Activated naive CD4-positive, alpha-beta T cell treated with anti-CD3 and anti-CD28 coated beads, Interleukin-2, amount 50 U/mL, for 24 hours (primary cell): ENCODE measurements around the gene RPS2.
"Not testable (repeated sequence)": the region's sequence is repeated elsewhere in the genome, so short reads cannot be mapped to it uniquely, and the experiment has no call there.

Experiments
- H3K27ac Mint-ChIP-seq: one replicate; pipeline ENCODE4 v1.8.0; 2021; ENCODE audit warnings: mild to moderate bottlenecking, mixed read lengths
- H3K27me3 Mint-ChIP-seq: one replicate; pipeline ENCODE4 v1.8.0; 2021; ENCODE audit warnings: mixed read lengths
- H3K36me3 Mint-ChIP-seq: one replicate; pipeline ENCODE4 v1.8.0; 2021; ENCODE audit warnings: mixed read lengths
- H3K4me1 Mint-ChIP-seq: one replicate; pipeline ENCODE4 v1.8.0; 2021; ENCODE audit warnings: mixed read lengths
- H3K4me3 Mint-ChIP-seq: one replicate; pipeline ENCODE4 v1.8.0; 2021; ENCODE audit warnings: mild to moderate bottlenecking, mixed read lengths
- H3K9me3 Mint-ChIP-seq: one replicate; pipeline ENCODE4 v1.8.0; 2021; ENCODE audit warnings: mixed read lengths

RPS2 gene

DNA sequence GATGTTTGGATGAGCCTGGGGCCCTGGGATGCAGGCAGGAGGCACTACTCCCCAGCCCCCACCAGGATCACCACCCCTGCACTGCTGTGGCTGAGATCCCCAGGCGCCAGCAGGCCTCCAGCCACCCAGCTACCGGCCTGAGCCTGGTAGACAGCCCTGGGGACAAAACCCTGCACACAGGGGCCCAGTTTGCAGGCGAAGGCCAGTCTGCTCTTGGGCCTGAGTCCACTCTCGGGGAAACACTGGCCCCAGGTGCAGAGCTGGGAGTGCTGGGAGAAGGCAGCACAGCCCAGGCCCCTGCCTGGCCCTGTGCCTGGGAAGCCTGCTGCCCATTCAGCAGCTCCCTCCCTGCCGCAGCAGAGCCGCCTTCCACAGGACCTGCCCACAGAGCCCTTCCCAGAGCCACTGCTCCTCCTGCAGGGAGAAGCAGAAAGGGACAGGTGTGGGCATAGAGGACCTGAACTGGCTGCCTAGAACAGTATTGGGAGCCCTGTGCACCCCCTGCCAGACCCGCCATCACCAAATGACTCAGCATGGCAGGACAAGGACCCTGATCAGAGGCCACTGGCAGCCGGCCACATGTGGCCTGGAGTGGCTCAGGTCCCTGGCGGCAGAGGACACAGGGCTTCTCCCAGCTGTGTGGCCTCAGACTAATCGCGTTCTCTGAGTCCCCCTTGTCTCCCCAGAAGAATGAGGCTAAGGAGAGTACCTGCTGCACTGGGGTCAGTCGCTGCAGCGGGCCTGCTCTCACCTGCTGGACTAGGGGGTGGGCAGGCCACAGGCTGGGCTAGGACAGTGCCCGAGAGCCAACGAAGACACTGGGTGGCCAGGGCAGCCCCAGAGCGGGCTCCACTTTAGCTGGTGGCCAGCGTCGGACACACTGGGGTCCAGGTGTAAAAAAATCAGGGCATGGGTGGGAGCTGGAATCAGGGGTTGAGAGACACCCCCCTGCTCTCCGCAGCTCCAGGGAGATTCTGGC is 32.3 kb downstream of the RPS2 start:
- Mint-ChIP-seq H3K27me3 (no peaks in the 10 kb centered on the region), H3K27ac (no peak overlapping the region), H3K4me1 (peaks cover 3% of the 10 kb centered on the region), H3K9me3 (no peaks in the 10 kb centered on the region), H3K4me3 (no peak overlapping the region), H3K36me3 (no peaks in the 10 kb centered on the region)

DNA sequence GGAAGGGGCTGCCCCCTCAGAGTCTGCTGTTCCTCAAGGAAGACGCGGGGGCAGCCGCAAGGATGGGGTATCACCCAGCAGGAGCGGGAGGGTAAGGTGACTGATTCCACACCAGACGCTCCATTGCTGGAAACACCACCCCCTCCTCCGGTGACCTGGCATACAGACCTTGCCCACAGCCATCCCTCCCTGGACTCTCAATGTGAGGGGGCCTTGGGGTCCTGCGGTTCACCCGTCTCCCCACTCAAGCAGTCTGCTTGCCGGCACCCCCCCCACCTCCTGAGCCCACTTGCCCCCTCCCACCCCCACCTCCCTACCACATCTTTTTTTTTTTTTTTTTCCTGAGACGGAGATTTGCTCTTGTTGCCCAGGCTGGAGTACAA is 34.3 kb downstream of the RPS2 start:
- Mint-ChIP-seq H3K4me1 (peaks cover 3% of the 10 kb centered on the region), H3K9me3 (no peaks in the 10 kb centered on the region), H3K27ac (peak overlapping the region; percentile 46), H3K36me3 (no peaks in the 10 kb centered on the region), H3K4me3 (no peak overlapping the region), H3K27me3 (no peaks in the 10 kb centered on the region)

DNA sequence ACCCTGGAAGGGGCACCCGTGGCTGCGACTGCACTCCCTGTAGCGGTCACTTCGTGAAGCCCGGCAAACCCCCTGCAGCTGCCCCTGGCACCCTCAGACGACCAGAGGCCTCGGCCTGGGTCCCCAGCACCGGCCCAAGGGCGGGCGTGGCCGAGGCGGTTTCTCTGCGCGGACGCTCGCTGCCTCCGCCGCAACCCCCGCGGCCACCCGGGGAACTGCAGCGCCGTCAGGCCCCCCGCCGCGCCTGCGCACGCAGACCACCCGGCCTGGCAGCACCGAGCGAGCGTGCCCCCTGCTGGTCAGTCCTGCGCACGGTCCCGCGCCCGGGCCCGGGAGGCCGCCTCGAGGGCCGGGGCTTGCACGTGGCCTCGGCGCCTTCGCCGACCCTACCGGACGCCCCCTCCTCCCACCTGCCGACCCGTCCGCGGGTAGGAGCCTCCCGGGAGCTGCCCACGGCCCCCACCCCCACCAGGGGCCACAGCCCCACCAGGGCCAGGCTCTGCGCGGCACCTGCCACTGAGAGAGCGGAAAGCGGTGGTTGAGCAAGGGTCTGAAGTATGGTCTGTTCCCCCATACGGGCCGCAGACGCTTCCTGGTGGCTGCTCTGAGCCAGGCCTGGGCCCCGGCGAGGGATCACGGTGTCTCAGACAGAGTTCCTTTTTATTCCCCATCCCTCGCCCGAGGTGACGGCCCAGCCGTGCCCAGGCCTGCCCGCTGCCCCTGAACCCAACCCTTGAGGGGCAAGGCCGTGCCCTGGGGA is 34.9 kb downstream of the RPS2 start:
- Mint-ChIP-seq H3K27ac (no peak overlapping the region), H3K27me3 (no peaks in the 10 kb centered on the region), H3K4me1 (peaks cover 3% of the 10 kb centered on the region), H3K4me3 (peak overlapping the region; percentile 23), H3K36me3 (no peaks in the 10 kb centered on the region), H3K9me3 (no peaks in the 10 kb centered on the region)

DNA sequence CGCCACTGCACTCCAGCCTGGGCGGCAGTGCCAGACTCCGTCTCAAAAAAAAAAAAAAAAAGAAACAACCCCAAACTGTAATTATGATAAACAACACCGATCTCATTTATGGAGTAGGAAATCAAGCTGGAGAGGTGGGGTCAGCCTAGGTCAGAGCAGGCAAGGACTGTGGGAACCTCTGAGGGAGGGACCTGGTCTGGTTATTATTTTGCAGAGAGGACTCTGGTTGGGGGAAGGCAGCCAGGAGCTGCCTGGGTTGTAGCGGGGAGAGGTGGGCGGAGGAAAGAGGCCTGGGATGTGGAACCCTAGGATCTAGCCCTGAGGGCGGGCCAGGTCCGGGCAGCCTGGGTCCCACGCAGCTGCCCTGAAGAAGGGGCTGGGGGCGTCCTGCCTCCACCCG is 35.5 kb downstream of the RPS2 start:
- peak overlapping the region; percentile 80 for H3K4me3 Mint-ChIP-seq
- peak overlapping the region; percentile 51 for H3K27ac Mint-ChIP-seq
- no peaks in the 10 kb centered on the region for H3K9me3 Mint-ChIP-seq
- H3K36me3 Mint-ChIP-seq: no peaks in the 10 kb centered on the region
- peaks cover 3% of the 10 kb centered on the region for H3K4me1 Mint-ChIP-seq
- H3K27me3 Mint-ChIP-seq: no peaks in the 10 kb centered on the region

DNA sequence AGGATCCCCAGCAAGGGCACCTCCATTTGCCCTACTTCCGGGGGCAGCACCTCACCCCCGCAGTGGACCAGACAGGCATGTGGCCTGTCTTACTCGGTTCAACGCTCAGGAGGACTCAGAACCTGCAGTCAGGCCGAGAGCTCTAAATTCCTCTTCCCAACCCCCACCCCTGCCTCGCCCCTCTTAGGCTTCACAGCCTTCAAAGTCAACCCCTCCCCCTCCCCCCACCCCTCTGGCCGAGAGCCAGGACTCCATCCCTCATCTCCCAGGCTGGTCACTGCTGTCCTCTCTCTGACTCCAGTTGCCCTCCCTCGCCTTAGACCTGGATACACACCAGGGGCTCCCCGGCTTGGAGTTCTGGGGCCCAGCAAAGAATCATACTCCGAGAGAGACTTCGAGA is 38.4 kb downstream of the RPS2 start:
- Mint-ChIP-seq H3K36me3 (no peaks in the 10 kb centered on the region), H3K4me1 (peaks cover 3% of the 10 kb centered on the region), H3K9me3 (no peaks in the 10 kb centered on the region), H3K4me3 (no peak overlapping the region), H3K27ac (no peak overlapping the region), H3K27me3 (peaks cover 11% of the 10 kb centered on the region)

DNA sequence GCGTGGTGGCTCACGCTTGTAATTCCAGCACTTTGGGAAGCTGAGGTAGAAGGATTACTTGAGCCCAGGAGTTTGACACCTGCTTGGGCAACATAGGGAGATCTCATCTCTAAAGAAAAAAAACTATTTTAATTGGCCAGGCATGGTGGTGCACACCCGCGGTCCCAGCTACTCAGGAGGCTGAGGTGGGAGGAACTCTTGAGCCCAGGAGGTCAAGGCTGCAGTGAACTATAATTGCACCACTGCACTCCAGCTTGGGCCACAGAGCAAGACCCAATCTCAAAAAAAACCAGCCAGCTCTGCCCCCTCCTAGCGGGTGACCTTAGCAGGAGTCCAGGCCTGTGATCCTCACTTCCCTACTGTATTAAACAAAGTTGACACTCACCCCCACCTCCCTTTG is 40.5 kb downstream of the RPS2 start:
- Mint-ChIP-seq H3K27me3 (peaks cover 20% of the 10 kb centered on the region), H3K4me3 (no peak overlapping the region), H3K4me1 (peaks cover 2% of the 10 kb centered on the region), H3K9me3 (no peaks in the 10 kb centered on the region), H3K27ac (no peak overlapping the region), H3K36me3 (no peaks in the 10 kb centered on the region)

DNA sequence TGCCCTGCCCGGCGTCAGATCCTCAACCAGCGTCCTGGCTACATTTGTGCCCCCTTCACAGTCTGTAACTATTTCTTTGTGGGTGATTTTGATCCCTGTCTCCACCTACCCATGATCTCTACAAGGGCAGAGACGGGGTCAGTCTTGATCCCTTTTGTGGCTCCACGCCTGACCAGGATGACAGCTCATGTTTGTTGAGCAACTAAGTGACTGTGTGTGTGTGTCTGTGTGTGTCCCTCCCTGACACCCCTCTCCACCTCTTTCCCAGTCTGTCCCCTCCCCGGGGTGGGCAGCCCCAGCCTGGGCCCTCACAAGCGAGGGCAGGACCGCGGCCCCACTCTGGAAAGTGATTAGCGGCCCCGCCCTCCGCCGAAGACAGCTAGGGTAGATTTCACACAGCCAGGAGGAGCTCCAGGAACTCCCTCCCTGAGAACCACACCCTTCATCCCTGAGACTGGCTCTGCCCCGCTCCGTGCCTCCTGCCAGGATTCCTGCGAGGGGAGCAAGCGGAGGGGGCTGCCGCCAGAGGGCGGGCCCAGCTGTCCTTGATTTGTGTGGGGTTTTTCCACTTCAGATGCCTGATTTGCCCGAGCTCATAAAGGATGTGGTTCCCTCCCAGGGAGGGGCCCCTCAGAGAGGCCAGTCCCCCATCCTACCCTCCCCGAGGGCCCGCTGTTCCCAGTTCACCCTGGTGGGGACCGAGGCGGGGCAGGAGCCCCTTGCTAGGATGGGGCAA is 41.2 kb downstream of the RPS2 start:
- no peaks in the 10 kb centered on the region for H3K36me3 Mint-ChIP-seq
- H3K27ac Mint-ChIP-seq: no peak overlapping the region
- H3K4me3 Mint-ChIP-seq: no peak overlapping the region
- peaks cover 24% of the 10 kb centered on the region for H3K27me3 Mint-ChIP-seq
- no peaks in the 10 kb centered on the region for H3K9me3 Mint-ChIP-seq
- no peaks in the 10 kb centered on the region for H3K4me1 Mint-ChIP-seq

DNA sequence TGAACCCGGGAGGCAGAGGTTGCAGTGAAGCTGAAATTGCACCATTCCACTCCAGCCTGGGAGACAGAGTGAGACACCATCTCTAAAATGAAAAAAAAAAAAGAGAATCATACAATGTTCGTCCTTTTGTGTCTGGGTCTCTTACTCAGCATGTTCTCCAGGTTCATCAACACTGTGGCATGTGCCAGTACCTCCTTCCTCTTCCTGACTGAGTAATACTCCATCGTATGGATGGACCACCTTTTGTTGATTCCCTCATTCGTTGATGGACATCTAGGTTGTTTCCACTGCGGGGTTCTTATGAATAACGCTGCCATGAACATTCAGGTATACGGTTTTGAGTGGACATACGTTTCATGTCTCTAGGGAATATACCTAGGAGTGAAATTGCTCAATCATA is 42.3 kb downstream of the RPS2 start:
- peaks cover 24% of the 10 kb centered on the region for H3K27me3 Mint-ChIP-seq
- no peaks in the 10 kb centered on the region for H3K36me3 Mint-ChIP-seq
- H3K27ac Mint-ChIP-seq: no peak overlapping the region
- no peaks in the 10 kb centered on the region for H3K9me3 Mint-ChIP-seq
- H3K4me3 Mint-ChIP-seq: no peak overlapping the region
- no peaks in the 10 kb centered on the region for H3K4me1 Mint-ChIP-seq

DNA sequence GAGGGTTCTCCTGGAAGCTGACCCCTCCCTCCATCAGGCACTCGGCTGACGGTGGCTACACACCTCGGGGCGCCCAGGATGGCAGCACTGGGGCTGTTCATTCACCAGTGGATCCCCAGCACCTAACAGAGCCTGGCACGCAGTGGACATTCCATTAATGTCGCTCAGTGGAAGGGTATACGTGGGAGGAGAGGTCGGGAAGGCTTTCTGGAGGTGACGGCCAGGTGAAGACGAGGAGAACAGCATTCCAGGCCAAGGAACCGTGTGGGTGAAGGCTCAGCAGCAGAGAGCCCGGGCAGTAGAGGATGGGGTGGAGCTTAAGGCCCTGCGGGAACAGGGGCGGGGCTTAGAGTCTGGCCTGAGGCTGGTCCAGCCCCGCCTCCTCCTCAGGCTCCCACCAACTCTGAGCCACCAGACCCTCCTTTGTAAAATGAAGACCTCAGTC is 43.9 kb downstream of the RPS2 start:
- H3K36me3 Mint-ChIP-seq: no peaks in the 10 kb centered on the region
- no peaks in the 10 kb centered on the region for H3K4me1 Mint-ChIP-seq
- H3K9me3 Mint-ChIP-seq: no peaks in the 10 kb centered on the region
- no peak overlapping the region for H3K4me3 Mint-ChIP-seq
- no peak overlapping the region for H3K27ac Mint-ChIP-seq
- peaks cover 31% of the 10 kb centered on the region for H3K27me3 Mint-ChIP-seq

DNA sequence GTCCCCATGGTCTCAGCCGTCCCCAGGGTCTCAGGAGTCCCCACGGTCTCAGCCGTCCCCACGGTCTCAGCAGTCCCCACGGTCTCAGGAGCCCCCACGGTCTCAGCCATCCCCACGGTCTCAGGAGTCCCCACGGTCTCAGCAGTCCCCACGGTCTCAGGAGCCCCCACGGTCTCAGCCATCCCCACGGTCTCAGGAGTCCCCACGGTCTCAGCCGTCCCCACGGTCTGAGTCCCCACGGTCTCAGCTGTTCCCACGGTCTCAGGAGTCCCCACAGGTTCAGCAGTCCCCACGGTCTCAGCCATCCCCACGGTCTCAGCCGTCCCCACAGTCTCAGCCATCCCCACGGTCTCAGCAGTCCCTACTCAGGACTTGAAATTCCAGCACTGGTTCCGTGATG is 44.5 kb downstream of the RPS2 start:
- not testable (repeated sequence) for H3K9me3 Mint-ChIP-seq, H3K4me3 Mint-ChIP-seq, H3K36me3 Mint-ChIP-seq, H3K27ac Mint-ChIP-seq, H3K4me1 Mint-ChIP-seq
- H3K27me3 Mint-ChIP-seq: peaks cover 34% of the 10 kb centered on the region

DNA sequence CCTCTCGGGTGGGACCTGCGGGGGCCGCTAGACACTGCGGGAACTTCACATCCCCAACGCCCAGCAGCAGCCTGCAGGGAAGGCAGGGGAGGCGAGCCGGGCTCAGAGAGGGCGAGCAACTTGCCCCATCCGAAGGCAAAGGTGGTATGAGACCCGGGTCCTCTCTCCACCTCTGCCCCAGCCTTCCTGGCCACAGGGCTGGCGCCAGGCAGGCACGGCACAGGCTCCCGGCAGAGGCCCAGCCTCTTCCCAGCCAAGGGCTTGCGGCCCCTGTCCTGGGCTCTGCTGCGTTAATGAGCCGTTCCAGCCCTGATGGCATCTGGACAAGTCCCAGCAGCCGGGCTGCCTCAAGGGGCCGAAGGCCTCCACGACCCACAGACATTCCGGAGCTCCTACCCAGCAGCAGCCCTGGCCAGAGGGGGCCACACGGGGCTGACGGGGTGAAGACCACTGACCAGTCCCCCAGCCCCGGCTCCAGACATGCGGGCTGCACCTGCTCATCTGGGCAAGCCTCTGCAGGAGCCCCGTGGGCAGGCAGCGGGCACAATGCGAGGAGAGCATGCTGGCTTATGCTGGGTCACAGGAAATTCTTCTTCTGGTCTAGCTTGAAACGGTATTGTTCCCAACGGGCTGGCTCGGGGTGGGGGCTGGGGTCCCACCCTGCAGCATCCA is 45.2 kb downstream of the RPS2 start:
- H3K9me3 Mint-ChIP-seq: no peaks in the 10 kb centered on the region
- H3K4me1 Mint-ChIP-seq: no peaks in the 10 kb centered on the region
- no peak overlapping the region for H3K27ac Mint-ChIP-seq
- peaks cover 40% of the 10 kb centered on the region for H3K27me3 Mint-ChIP-seq
- H3K4me3 Mint-ChIP-seq: no peak overlapping the region
- H3K36me3 Mint-ChIP-seq: no peaks in the 10 kb centered on the region

DNA sequence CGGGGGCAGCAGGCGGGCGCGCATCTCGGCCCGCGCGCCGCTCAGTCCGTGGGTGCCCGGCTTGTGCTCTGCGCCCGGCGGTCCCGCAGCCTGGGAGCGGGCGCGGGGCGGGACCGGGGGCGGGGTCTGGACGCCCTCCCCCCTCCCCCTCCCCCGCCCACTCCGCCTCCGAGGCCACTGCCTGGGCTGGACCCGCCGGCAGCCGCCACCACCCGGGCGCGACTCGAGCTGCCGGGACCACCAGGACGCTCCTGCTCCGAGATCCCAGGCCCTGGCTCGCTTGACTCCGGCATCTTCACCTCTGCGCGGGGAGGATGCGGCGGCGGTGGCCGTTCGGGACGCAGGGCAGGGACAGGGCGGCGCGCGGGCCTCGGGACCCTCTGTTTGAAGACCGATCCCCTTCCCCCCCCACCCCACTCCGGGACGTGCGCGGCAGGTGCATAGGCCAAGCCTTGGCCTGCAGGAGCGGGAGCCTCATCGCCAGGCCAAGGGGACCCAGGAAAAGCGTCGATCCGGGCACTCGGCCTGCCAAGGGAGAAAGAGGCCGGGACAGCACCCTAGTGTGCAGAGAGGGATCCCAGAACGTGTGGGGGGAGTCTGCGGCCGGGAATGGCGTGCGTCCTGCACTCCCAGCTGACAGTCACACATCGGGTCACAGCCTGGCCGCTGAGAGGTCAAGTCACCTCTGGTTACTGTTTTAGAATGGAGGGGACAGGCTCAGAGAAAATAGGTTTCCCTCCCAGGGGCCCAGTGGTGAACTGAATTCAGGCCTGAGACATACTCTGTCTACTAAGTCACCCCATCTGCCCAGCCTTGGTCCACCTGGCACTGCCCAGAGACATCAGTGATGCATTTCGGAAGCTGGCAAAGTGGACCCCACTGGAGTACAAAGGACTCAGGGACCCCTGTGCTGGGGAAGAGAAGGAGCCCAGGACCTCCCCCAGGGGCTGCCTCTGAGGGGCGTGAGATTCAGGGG is 46.0 kb downstream of the RPS2 start, which contains the start of gene HS3ST6:
Gene HS3ST6, minus strand, starts transcription at position 65 of the 976 bp plus-strand sequence. CDS start 92 bp downstream, outside the sequence.
- no peak within 1 kb of the TSS for H3K27ac Mint-ChIP-seq
- H3K4me3 Mint-ChIP-seq: no peak within 1 kb of the TSS
- H3K4me1 Mint-ChIP-seq: no peaks in the 10 kb centered on the region
- no peaks in the 10 kb centered on the region for H3K9me3 Mint-ChIP-seq
- peaks cover 41% of the 10 kb centered on the region for H3K27me3 Mint-ChIP-seq
- H3K36me3 Mint-ChIP-seq: no peaks in the 10 kb centered on the region

DNA sequence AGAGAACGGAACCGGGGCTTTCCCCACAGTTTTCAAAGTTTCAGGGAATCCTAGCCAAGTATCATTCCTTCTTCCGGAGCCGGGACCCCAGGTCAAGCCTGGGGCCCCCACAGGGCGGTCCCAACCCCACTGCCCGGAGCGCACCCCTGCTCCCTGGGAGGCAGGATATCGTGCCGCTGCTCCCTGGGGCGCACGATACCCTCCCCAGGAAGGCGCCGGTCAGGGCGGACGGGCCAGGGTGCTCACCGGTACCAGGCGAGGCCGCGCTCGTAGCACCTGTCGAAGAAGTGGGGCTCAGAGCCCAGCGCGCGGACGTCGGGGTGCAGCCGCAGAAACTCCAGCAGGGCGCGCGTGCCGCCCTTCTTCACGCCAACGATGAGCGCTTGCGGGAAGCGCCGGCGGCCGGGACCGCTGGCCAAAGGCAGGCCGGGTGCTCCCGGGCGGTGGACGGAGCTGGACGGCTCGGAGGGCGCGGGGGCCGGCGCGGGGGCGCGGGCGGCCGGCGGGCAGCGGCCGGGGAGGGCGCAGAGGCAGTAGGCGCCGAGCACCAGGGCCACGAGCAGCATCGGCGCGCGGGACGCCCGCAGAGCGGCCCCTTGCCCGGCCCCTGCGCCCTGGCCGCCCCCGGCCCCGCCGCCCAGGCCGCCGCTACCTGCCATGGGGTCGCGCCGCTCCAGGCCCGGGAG is 46.8 kb downstream of the RPS2 start:
- no peaks in the 10 kb centered on the region for H3K36me3 Mint-ChIP-seq
- H3K27me3 Mint-ChIP-seq: peaks cover 38% of the 10 kb centered on the region
- no peaks in the 10 kb centered on the region for H3K9me3 Mint-ChIP-seq
- H3K4me3 Mint-ChIP-seq: no peak overlapping the region
- H3K4me1 Mint-ChIP-seq: no peaks in the 10 kb centered on the region
- no peak overlapping the region for H3K27ac Mint-ChIP-seq
